ENCODE results near the gene PANX2.

The PANX2 gene

GRCh38 chr22:50217543-50218152 is 47.1 kb downstream of the PANX2 start:
- no peak for DNase-seq

- DNase-seq, result no peak
These were observed 47.8 kb downstream of the PANX2 start for GRCh38 chr22:50218153-50218995.

DNA sequence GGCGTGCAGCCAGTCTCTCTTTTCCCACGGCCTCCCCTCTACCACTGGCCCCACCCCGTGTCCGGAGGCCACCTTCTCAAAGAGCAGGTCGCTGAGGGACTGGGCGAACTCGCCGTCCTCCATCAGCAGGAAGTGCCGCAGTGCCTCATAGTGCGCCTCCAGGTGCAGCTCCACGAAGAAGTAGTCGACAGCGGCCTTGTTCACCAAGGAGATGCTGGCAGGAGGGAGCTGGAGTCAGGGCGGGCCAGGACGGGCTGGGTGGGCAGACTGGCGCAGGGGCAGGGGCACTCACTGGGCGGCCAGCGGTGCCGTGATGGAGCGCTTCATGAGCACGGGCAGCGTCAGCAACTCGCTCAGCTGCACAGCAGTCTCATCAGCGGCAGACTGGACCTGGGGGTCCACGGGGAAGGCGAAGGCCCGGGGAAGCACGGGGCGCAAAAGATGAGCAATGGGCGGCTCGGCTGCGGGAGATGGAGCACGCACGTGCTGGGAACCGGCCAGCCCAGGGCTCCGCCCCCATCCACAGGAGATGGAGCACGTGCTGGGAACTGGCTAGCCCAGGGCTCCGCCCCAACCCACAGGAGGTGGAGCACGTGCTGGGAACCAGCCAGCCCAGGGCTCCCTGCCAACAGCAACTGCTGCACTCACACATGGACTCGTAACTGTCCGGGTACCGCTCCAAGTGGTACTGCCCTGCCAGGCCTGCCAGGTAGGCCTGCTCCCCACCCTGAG is 48.6 kb downstream of the PANX2 start:
- no peak for DNase-seq

DNA sequence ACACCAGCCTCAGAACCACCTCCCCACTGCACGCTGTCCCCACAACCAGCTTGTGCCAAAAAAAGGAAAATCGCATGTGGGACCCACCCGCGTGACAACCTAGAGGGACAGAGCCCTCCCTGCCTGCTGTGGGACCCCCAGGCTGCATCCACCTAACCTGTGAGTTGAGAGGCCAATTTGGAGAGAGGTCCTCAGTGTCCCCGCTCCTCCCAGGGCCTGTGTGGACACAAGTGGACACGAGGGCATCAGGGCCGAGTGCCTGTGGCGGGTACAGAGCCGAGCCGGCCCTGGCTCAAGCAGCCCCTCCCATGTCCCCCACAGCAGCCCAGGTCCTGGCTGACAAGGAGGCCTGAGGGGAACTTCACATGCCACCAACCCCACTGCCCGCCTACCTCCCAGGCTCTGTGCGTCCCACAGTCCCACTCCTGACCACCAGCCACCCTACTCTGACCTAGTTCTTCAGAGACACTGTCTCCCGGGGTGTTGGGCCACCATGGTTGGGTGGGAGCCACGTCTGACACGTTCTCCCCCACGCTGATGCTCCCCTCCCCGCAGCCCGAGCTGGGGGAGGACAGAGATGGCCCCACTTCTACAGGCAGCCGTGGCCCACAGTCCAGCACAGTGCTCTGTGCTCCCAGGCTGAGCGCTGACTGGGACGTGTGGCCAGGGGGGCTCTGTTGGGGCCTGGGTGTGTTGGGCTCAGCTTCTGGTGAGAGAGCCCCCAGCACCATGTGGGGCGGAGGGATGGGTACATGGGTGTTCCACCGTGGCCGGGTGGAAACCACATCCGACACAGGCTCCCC is 49.5 kb downstream of the PANX2 start:
- DNase-seq, result no peak

GRCh38 chr22:50220603-50221409 is 50.3 kb downstream of the PANX2 start:
- no peak for DNase-seq

DNA sequence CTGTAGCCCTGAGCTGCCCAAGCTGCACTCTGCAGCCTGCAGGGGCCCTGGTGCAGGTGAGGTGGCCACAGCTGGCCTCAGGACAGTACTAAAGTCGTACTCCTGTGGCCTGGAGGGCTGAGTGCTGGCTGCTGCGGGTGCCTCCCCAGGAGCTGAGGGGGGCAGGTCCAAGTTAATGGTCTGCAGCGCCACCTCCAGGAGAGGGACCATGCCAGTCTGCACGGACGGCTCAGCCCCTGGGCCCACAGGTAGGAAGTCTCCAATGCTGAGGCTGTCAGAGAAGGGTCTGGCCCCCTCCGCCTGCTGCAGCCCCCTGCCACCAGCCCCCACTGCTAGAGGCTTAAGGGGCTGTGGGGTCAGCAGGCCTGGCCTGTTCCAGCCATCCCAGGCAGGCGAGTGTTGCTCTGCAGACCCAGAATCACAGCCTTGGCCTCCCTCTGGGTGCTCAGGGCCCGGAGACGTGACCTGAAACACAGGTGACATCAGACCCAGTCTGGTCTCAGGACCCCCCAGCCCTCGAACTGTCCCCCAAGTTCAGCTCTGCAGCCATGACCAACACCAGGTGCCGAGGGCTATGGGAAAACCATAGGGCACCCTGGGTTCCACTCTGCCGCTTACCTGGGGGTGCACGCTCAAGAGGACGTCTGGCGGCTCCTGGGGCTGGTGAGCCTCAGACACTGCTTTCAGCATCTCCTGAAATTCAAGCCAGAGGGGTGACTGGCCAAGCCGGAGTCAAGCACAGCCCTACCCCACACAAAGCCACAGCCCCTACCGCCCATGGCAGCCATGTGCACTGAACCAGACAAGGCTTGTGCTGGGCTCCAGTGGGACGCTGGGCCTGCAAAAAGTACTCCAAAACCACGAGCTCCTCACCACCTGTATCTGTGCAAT is 51.1 kb downstream of the PANX2 start:
- no peak for DNase-seq

DNA sequence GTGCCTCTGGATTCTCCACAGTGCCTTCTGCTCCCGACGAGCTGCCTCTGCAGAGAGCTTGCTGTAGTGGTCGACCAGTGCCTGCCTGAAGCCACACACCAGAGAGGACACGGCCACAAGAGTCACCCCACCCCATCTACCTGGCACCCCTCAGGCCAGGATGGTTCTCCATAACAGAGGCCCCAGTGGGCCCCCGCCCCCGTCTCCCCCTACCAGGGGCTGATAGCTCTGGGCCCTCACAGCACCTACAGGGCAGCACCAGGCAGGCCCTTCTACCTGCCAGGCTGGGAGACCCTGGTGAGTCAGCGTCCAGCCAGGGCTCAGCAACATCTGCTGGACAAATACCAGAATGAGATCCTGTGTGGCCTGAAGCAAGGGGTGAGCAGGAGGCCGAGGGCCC is 52.0 kb downstream of the PANX2 start:
- DNase-seq, result no peak

GRCh38 chr22:50224071-50224470 is 53.5 kb downstream of the PANX2 start:
- no peak for DNase-seq

DNA sequence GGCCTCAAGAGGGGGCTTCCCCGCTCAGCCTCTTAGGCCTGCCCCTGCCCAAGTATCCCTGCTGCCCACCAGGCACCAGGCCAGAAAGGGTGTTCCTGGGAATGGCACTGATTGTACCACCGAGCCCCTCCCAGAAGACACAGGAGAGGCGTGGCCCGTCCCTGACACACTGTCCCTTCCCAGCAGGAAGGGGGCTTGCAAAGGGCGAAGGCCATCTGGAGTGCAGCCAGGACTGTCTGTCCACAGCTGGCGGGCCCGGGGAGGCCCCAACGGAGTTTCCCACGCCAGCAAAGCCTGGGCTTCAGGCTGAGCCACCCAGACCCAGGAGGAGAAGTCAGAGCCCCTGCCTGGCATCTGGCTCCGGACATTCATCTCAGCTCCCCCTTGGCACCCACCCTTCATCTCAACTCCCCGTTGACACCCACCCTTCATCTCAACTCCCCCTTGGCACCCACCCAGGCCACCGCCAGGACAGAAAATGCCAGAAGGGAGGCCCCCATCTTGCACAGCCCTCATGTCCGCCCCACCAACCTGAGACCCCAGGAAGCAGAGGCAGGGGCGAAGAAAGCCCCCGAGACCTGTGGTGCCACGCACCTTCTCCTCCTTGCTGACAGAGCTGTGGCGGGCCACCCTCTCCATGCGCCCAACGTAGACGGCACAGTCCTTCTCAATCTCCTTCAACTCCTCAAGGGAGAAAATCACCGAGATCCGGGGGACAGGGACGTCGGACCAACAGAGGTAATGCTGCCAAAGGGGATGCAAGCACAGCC is 54.9 kb downstream of the PANX2 start:
- DNase-seq, result no peak

GRCh38 chr22:50226063-50226874 is 55.7 kb downstream of the PANX2 start:
- DNase-seq, result no peak

DNA sequence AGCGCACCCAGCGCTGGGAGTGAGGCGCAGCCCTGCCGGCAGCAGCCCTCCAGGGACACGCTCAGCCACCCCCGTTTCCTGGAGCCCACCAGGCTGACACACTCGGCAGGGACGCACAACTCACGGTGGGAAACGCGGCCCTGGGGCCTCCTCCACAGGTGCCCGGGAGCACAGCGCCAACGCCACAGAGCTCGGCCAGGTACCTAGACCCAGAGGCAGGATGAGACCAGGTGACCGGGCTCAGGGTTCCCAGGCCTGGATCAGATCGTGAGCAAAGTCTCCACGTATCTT is 56.3 kb downstream of the PANX2 start:
- no peak for DNase-seq

DNA sequence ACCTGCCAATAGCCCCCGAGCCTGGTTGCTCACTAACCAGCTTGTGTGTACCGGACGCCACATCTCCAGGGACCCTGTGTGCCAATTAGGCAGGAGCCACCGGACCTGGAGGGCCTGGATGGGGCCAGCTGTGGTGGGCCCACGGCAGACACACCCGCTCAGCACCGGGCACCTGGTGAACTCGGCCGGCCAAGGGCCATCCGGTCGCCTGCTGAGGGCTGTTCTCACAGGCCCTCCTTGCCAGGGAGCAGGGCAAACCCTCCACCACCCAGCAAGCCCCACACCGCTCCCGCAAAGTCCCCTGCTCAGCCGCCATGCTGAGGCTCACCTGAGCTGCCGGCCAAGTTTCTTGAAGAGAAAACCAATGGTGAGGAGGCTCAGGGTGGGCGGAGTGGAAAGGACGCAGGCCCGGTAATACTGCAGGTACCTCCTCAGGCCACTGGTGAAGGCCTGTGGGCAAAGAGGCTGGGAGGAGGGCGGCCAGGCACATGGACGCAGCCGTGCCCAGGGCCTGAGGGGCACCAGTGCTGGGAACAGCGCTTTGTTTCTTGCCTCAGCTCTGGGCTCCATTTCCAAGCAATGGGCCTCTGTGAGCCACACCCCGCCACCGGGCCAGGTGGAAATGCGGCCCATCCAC is 57.2 kb downstream of the PANX2 start:
- DNase-seq, result no peak

DNA sequence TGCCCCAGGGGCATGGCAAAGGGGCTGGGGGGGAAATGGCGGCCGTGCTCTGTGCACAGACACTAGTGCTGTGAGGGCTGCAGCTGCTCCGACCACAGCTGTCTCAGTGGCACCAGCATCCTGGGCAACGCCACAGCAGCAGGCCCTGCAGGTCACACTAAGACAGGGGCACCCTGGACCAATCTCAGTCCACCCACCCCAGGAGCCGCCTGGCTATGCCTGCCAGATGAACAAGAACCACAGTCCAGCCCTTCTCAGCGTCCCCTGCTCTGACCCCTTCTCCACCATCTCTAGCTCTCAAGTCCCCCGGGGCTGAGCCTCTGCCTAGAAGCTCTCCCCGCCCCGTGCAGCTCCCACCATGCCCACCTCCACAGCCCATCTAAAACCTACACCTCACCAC is 57.8 kb downstream of the PANX2 start:
- DNase-seq, result no peak

- DNase-seq, result no peak
These were observed 58.8 kb downstream of the PANX2 start for GRCh38 chr22:50229370-50229769.

All from CD4-positive, alpha-beta T cell treated with Interleukin-21 for 1 hour (primary cell).